ENCODE measurements around the gene TEKT3. TPM values are rescaled to one million over a fixed set of nuclear protein-coding genes. Genes with fewer than 3 reads are reported as not detected.

Gene TEKT3
- total and polyA plus RNA-seq, 2 donors (not counting 3 experiments of a cell fraction or from before 2014, with no cell fraction given), result 0.28 TPM; not detected in 1

- Histone ChIP-seq H3K9ac (replicated peaks; ENCODE audit: extremely low read depth, insufficient read depth, low read length) (no peak overlapping the region), H3K79me2 (ENCODE audit: control insufficient read depth, insufficient read depth, low read length) (peaks cover 54% of the 10 kb centered on the region), H4K20me1 (replicated peaks; ENCODE audit: control insufficient read depth, extremely low read depth, insufficient read depth, low read length) (no peaks in the 10 kb centered on the region), H3K9me3 (replicated peaks; ENCODE audit: control insufficient read depth, insufficient read depth, low read length) (no peaks in the 10 kb centered on the region), H3K36me3 (ENCODE audit: control insufficient read depth in 2 of 2, extremely low read depth in 1 of 2, insufficient read depth in 2 of 2, low read length in 2 of 2) (peaks cover 6 to 20% of the 10 kb centered on the region in 2 experiments), H3K4me1 (ENCODE audit: control insufficient read depth, extremely low read depth, insufficient read depth, low read length) (peaks cover 25% of the 10 kb centered on the region), H3K27me3 (ENCODE audit: control insufficient read depth in 2 of 2, insufficient read depth in 2 of 2, low read length in 2 of 2) (no peaks in the 10 kb centered on the region), H2AFZ (ENCODE audit: low read depth, low read length) (no peak overlapping the region), H3K27ac (ENCODE audit: insufficient read depth, low read depth, low read length) (no peak overlapping the region), H3K4me3 (replicated peaks in 1 of 3; ENCODE audit: insufficient read depth in 1 of 3, low read depth in 1 of 3, low read length in 3 of 3) (peak overlapping the region in 1 of 3 experiments; percentile 12), H3K4me2 (ENCODE audit: insufficient read depth, low read length) (peak overlapping the region; percentile 74), H3K9me1 (replicated peaks; ENCODE audit: control insufficient read depth, extremely low read depth, insufficient read depth, low read length) (no peaks in the 10 kb centered on the region)
- CTCF ChIA-PET, result interaction anchor here (0.7 to 11.6 kb wide), 21 partner anchors 9 to 271 kb away, joined by 3 to 410 read pairs (median 4); no protein-coding TSS in a partner anchor
- dilution Hi-C loops (cut with MboI; ENCODE audit: extremely low pct_ligation_motif_present, low sequenced_read_pairs) (no loop called here), intact Hi-C loops (cut with micrococcal nuclease) (loop anchor here (1.0 to 2.0 kb wide), 2 partner anchors 268 to 741 kb away; partner anchors contain the start of genes TTC19 and ZSWIM7)
- BruUV-seq (replicated peaks), result no TSS peak
- DNase-seq (ENCODE audit: low read depth, low spot score) (no peak), FAIRE-seq (no peak)
- POLR2A ChIA-PET, result no interaction called here
- TF ChIP-seq POLR2A (IDR thresholded peaks at IDR 0.05; ENCODE audit: low read depth, low read length) (no peak), JUN (IDR thresholded peaks at IDR 0.05; ENCODE audit: borderline replicate concordance, insufficient read depth, insufficient read length, low read depth) (no peak), MAX (IDR thresholded peaks at IDR 0.05; ENCODE audit: insufficient read depth, insufficient read length) (no peak), MYC (IDR thresholded peaks at IDR 0.05; ENCODE audit: low read depth, low read length) (no peak)
Measured at GRCh38 chr17:15257796-15258512, 83.4 kb downstream of the TEKT3 start.

DNA sequence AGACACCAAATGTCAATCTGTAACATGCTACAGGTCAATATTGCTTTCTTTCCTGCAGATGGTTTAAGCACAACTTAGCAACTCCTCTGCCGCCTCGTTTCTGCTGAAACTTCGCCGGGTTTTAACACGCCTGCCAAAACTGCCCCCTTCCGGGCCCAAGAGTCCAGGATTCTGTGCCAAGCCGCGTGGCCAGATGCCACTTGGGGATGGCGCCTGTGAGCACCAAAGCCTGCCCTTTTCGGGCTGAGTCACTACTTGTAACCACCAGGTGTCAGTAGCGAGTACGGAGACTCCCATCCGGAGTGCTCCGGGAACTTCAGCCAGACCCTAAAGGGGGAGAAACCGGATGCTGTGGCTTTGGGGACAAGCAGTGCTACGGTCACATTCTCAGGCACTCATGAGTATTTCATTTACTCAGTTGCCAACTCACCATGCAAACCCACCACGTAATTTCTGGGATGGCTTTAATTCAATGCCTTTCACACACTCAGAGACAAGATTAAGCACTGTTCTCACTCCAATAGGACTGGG, 84.1 kb downstream of the TEKT3 start:
- no peaks in the 10 kb centered on the region for H3K9me1 ChIP-seq (replicated peaks; ENCODE audit: control insufficient read depth, extremely low read depth, insufficient read depth, low read length)
- intact Hi-C loops (cut with micrococcal nuclease), result loop anchor here (1.0 to 2.0 kb wide), 2 partner anchors 269 to 741 kb away; partner anchors contain the start of genes TTC19 and ZSWIM7
- POLR2A ChIA-PET, result no interaction called here

More for the DNA sequence above, 84.1 kb downstream of the TEKT3 start:
- Histone ChIP-seq H3K27me3 (ENCODE audit: control insufficient read depth in 2 of 2, insufficient read depth in 2 of 2, low read length in 2 of 2) (no peaks in the 10 kb centered on the region), H3K36me3 (ENCODE audit: control insufficient read depth in 2 of 2, extremely low read depth in 1 of 2, insufficient read depth in 2 of 2, low read length in 2 of 2) (peaks cover 6 to 20% of the 10 kb centered on the region in 2 experiments), H3K27ac (ENCODE audit: insufficient read depth, low read depth, low read length) (no peak overlapping the region), H3K79me2 (ENCODE audit: control insufficient read depth, insufficient read depth, low read length) (peaks cover 61% of the 10 kb centered on the region), H3K9me3 (replicated peaks; ENCODE audit: control insufficient read depth, insufficient read depth, low read length) (no peaks in the 10 kb centered on the region), H4K20me1 (replicated peaks; ENCODE audit: control insufficient read depth, extremely low read depth, insufficient read depth, low read length) (no peaks in the 10 kb centered on the region), H2AFZ (ENCODE audit: low read depth, low read length) (peak overlapping the region; percentile 38), H3K9ac (replicated peaks; ENCODE audit: extremely low read depth, insufficient read depth, low read length) (no peak overlapping the region), H3K4me1 (ENCODE audit: control insufficient read depth, extremely low read depth, insufficient read depth, low read length) (peaks cover 25% of the 10 kb centered on the region), H3K4me2 (ENCODE audit: insufficient read depth, low read length) (peak overlapping the region; percentile 74), H3K4me3 (replicated peaks in 1 of 3; ENCODE audit: insufficient read depth in 1 of 3, low read depth in 1 of 3, low read length in 3 of 3) (peak overlapping the region in 1 of 3 experiments; percentile 12)
- peak; percentile 70 for DNase-seq (ENCODE audit: low read depth, low spot score)
- no peak for TF ChIP-seq GATA2 (IDR thresholded peaks at IDR 0.05; ENCODE audit: insufficient read depth, insufficient read length, low read depth, low read length)
- no peak for TF ChIP-seq JUN (IDR thresholded peaks at IDR 0.05; ENCODE audit: borderline replicate concordance, insufficient read depth, insufficient read length, low read depth)
- peak; percentile 87 to 92 for TF ChIP-seq CTCF (IDR thresholded peaks at IDR 0.05; ENCODE audit: extremely low read depth in 1 of 2, insufficient read depth in 1 of 2, low read depth in 1 of 2, low read length in 2 of 2)
- peak; percentile 29 for TF ChIP-seq FOS (IDR thresholded peaks at IDR 0.05; ENCODE audit: borderline replicate concordance, insufficient read depth, low read length)
- TF ChIP-seq MAX (IDR thresholded peaks at IDR 0.05; ENCODE audit: insufficient read depth, insufficient read length), result no peak
- no peak for TF ChIP-seq EZH2 (IDR thresholded peaks at IDR 0.05; ENCODE audit: borderline replicate concordance, low read depth, low read length, severe bottlenecking)
- peak; percentile 62 for TF ChIP-seq POLR2A (IDR thresholded peaks at IDR 0.05; ENCODE audit: low read depth, low read length)
- peak; percentile 61 for TF ChIP-seq POLR2AphosphoS5 (IDR thresholded peaks at IDR 0.05; ENCODE audit: insufficient read depth, low read depth, low read length)
- peak; percentile 3 for TF ChIP-seq MYC (IDR thresholded peaks at IDR 0.05; ENCODE audit: low read depth, low read length)
- FAIRE-seq, result peak; percentile 98
- no TSS peak for BruUV-seq (replicated peaks)
- dilution Hi-C loops (cut with MboI; ENCODE audit: extremely low pct_ligation_motif_present, low sequenced_read_pairs), result no loop called here
- CTCF ChIA-PET, result interaction anchor here (0.6 to 11.6 kb wide), 18 partner anchors 9 to 398 kb away, joined by 3 to 410 read pairs (median 4); no protein-coding TSS in a partner anchor
